NCI-H1417 (cell line): ENCODE data around the gene WDR31.
"Not testable (repeated sequence)": the region's sequence is repeated elsewhere in the genome, so short reads cannot be mapped to it uniquely, and the experiment has no call there.

ENCODE experiments used
- DNase-seq, 3 experiments: peaks; one replicate each; lab custom pipeline; 2025; lab: John Stamatoyannopoulos, UW

Gene WDR31

DNA sequence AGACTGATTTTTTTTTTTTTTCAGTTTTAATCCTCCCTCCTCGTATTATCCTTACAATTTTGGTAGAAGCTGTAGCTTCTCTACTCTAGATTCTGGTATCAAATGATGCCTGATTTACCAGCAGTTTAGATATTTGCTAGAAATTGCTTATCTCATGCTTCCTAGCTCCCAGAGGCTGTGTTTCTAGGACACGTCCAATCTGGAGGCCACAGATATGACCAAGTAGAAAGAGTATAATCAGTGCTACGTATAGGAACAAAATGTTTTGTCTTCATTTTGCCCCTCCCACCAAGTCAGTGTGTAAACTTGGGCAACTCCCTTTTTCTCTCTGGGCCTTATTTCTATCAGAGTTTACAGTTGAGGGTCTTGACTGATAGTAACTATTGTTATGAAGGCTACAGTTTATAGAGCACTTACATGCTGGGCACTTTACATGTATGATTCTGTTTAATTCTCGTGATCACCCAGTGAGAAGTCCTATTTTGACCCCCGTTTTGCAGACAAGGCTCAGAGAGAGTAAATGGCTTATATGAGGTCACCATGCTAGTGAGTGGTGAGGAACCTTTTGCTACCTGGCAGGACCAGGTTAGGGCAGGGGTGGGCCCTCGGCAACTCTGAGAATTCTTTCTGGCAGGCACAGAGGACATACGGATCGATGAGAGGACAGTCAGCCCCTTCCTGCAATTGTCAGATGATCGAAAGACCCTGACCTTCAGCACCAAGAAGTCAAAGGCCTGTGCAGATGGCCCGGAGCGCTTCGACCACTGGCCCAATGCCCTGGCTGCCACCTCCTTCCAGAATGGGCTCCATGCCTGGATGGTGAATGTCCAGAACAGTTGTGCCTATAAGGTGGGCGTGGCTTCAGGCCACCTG, 29.1 kb upstream of the WDR31 start:
- DNase-seq, result no peak

DNA sequence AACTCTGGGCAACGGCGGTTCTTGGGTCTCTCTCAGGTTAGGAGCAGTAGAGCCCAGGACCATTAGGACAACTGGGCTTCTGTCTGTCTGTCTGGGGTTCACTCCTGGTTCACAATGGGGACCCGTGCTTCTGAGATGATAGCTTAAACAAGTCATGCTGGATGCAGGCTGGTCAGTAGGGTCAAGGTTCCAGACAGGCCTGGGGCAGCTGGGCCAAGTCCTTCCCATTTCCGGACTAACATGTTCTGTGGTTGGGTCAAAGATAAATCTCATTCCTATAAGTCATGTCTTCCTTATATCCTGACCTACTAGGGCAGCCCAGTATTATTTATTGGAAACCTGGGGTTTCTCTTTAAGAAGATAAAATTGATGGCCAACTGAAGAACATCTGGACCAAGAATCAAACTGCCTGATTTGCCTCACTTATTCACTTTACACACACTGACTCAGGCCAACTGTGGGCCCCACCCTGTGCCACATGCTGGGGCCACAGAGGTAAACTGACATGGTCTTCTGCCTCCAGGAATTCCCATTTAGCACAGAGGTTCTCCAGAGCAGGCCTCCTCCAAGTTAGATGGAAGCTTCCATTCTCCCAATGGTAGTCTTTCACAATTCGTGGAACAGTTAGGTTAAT, 28.4 kb upstream of the WDR31 start:
- DNase-seq, result no peak

DNA sequence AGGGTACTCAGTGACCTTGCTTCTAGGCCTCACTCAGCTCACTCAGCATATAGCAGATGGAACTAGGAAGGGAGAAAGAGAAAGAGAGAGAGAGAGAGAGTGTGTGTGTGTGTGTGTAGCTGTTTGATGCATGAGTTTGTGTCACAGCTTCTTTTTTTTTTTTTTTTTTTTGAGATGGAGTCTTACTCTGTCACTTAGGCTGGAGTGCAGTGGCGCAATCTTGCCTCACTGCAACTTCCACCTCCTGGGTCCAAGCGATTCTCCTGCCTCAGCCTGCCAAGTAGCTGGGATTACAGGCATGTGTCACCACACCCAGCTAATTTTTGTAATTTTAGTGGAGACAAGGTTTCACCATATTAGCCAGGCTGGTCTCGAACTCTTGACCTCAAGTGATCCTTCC, 25.6 kb upstream of the WDR31 start:
- DNase-seq, result not testable (repeated sequence)

- DNase-seq, result peak in 1 of 3 experiments; percentile 19
Measured at GRCh38 chr9:113364951-113365350, 24.9 kb upstream of the WDR31 start.

GRCh38 chr9:113363336-113363735, 23.3 kb upstream of the WDR31 start:
- no peak for DNase-seq

GRCh38 chr9:113361304-113362018, 21.4 kb upstream of the WDR31 start:
- peak in 1 of 3 experiments; percentile 32 for DNase-seq

- DNase-seq, result no peak
Measured at GRCh38 chr9:113360242-113360842, 20.3 kb upstream of the WDR31 start.

- DNase-seq, result no peak
Measured at GRCh38 chr9:113359385-113359784, 19.3 kb upstream of the WDR31 start.

DNA sequence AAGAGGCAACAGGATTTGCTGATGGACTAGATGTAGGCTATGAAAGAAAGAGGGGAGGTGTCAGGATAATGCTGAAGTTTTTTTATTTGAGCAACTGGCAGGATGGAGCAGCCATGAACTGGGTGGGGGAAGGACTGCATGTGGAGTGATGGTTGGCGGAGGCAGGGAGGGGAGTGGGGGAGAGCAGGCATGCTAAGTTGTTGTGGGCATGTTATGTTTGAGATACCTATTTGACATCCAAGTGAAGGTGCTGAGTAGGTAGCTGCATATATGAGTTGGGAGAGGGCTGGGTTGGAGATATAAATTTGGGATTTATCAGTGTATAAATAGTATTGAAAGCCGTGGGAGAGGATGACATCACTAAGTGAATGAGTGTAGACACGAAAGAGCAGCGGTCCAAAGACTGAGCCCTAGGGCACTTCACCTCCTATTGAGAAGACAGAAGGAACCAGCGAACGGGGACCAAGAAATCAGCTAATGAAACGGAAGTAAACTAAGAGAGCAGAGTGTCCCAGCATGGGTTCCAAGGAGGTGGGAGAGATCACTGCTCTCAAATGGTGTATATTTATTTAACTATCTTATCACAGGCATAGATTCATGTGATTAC, 16.7 kb upstream of the WDR31 start:
- DNase-seq, result no peak

DNA sequence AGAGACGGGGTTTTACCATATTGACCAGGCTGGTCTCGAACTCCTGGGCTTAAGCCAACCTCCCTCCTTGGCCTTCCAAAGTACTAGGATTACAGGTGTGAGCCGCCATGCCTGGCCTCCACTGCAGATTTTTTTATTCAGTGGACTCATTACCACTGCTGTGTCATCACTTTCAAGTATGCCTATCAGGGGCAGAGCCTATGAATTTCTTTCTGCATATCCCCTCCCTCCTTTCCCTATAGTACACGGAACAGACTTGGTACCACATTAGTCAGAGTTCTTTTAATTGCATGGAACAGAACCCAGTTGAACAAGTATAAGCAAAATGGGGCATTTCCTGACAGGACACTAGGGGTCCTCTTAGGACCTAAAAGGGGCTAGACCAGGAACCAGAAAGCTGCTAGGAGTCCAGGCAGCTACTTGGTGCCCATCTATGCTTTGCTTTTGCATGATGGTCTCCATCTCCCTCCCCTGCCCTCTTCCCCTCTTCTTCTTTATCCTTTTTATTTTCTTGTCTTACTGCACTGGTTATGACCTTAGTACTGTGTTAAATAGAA, 15.0 kb upstream of the WDR31 start:
- DNase-seq, result no peak

DNA sequence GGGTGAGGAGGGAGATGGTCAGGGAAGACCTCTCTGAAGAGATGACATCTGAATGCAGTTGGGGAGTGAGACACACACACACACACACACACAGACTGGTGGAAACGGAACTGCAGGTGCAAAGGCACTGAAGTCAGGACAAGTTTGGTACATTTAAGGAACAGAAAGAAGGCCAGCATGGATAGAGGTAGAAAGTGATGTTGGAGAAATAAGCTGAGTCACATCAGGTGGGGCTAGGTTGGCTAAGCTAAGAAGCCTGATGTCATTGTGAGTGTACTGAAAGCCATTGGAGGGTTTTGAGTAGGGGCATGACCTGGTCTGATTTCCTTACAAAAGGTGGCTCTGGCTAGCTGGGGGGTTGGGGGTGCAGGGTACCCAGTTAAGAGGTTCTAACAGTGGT, 12.3 kb upstream of the WDR31 start:
- DNase-seq, result no peak

GRCh38 chr9:113352006-113352405, 11.9 kb upstream of the WDR31 start:
- no peak for DNase-seq

GRCh38 chr9:113350937-113351336, 10.9 kb upstream of the WDR31 start:
- peak in 1 of 3 experiments; percentile 40 for DNase-seq

DNA sequence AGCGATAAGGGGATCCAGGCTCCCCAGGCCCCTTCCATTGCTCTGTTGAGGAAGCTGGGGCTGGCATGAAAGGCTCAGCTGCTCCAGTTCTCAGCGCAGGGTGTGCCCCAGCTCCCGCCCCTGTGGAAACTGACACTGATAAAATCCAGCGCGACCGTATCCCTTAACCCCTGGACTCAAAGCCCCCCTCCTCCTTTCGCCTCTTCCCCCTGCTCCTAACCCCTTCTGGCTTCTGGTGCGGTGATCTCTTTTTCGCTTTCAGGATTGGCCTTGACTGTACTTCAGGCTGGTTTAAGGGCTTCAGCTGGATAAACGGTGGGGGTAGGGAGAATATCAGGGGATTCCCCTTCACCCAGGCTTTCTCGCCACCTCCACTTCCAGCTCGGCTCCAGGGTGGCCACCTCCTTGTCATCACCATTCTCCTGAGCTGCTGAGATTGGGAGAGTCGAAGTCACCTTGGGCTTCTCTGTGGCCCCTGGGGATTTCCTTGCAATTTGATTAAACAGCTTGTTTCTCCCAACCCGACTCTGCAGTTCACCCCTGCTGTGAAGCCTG, 10.1 kb upstream of the WDR31 start:
- DNase-seq, result peak in 2 of 3 experiments; percentile 58 to 67

DNA sequence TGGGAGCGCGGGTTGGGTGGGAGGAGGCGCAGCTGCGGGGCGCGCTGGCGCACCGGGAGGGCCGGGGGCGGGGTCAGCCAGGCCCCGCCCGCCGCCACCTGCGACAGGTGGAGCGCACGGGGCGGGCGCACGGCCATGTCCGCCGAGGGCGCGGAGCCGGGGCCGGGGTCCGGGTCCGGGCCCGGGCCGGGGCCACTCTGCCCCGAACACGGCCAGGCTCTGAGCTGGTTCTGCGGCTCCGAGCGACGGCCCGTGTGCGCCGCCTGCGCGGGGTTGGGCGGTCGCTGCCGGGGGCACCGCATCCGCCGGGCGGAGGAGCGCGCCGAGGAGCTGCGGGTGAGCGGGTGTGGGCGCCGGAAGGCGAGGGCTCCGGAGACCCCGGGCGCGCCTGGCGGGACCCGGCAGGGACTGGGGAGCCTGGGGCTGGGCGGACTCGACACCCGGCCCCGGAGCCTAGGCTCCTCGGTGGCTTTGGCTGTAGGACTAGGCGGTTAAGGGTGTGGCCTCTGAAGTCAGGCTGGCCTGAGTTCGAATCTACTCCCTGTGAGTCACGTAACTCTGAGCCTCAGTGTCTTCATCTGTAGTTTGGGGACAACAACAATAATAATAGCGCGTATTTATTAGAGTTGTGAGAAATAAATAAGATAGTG, 9.5 kb upstream of the WDR31 start, which contains the start of gene BSPRY:
Gene BSPRY, plus strand, starts transcription at position 97 of the 650 bp plus-strand sequence. Its CDS starts 39 bp downstream, at position 136.
- DNase-seq, result peak; percentile 24 to 86 (median 67)

DNA sequence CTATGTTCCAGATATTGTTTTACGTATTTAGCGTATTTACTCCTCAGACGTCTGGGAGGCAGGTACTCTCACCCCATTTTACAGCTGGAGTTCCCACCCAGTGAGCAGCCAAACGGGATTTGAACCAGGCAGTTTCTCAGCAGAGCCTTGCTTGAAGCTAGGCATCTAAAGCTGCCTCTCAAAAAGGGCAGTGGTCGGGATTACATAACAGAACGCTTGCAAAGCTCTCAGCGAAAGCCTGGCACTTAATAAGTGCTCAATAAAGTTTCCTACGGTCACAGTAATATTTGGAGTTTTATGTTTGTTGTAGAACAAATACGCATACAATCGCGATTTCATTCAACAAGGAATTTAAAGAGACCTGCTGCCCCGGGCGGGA, 9.0 kb upstream of the WDR31 start:
- DNase-seq, result no peak

- no peak for DNase-seq
Measured at GRCh38 chr9:113348437-113348836, 8.4 kb upstream of the WDR31 start.

DNA sequence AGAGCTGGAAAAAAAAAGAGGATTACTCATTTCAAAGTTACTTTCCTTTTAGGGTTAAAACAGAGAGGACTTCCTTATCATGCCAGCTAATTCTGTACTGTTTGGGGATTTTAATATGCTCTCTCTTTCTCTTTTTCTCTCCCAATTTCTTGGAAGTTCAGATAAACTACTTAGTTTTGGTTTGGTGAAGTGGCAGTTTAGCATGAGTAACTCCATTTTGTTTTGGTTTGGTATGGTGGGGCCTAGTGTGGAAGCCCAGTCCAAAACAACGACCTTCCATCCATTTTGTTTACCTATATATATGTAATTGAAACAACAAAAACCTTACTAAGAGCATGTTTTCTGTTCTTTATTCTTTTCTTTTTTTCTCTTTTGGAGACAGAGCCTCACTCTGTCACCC, 5.6 kb upstream of the WDR31 start:
- DNase-seq, result no peak

DNA sequence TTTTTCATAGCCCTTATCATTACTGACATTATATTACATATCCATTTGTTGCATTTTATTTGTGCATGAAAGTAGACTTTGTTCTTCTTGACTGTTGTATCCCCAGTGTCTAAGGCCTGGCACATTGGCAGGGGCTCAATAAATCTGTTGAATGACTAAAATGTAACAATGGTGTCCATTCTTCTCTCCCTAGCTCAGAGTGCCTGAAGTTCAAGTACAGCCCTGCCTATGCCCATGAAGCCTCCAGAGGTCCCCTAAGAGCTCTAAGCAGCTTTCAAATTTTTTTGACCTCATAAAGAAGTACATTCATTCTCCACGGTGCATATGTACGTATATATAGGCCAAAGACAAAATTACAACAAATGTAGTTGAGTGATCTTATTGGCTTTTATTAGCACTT, 5.1 kb upstream of the WDR31 start:
- no peak for DNase-seq

DNA sequence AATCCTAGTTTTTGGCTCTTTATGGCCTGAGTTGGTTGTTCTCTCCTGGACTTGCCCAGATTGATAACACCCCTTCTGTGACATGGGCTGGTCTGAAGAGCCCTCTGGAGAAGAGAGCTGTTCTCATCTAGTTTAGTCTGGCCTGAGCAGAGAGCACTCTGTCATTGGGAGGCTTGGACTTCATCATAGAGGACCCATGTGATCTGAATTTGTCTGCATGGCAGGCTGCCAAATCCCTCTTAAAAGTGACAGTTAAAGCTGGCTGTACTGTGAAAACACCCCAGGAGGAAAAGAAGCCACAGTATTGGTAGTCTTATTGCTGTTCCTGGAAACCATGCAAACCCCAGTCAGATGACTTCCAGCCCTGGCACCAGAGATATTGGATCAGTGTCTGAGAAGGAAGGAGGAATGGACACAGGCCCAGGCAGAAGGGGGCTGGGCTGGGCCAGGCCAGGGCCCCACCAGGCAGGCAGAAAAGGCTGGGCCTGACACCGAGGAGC, 3.7 kb upstream of the WDR31 start:
- DNase-seq, result peak; percentile 52 to 92 (median 86)
